HepG2 (cell line): ENCODE data around the gene MTX1. TPM values are rescaled to one million over a fixed set of nuclear protein-coding genes. Genes with fewer than 3 reads are reported as not detected.

Experiments used
- ELF3 ChIP-seq: IDR thresholded peaks from 2 replicates; pipeline ENCODE4 v1.6.1; 2016; ENCODE audit warnings: missing genetic modification reagents, missing compliant biosample characterization
- FOXO1 ChIP-seq: sonication (generic); formaldehyde crosslinking; IDR thresholded peaks from 2 replicates; pipeline ENCODE4 v1.4.0; 2020; ENCODE audit warnings: missing genetic modification reagents
- GATA4 ChIP-seq: sonication (generic); IDR thresholded peaks from 2 replicates; pipeline ENCODE4 v1.6.1; 2016; ENCODE audit warnings: antibody characterized with exemption, low read depth, borderline replicate concordance
- HNRNPUL1 ChIP-seq: fragments of 200-400 bp; formaldehyde crosslinking; IDR thresholded peaks from 2 replicates; pipeline ENCODE4 v1.6.1; 2017; ENCODE audit warnings: low read depth, mild to moderate bottlenecking, low read length, moderate library complexity
- JUND ChIP-seq: sonication (generic); formaldehyde crosslinking; IDR thresholded peaks from 2 replicates; pipeline ENCODE4 v1.8.0; 2022; ENCODE audit warnings: mild to moderate bottlenecking, missing genetic modification reagents
- KDM4B ChIP-seq: sonication (generic); formaldehyde crosslinking; IDR thresholded peaks from 2 replicates; pipeline ENCODE4 v1.4.0; 2020; ENCODE audit warnings: missing genetic modification reagents
- MED13 ChIP-seq: sonication (generic); formaldehyde crosslinking; IDR thresholded peaks from 2 replicates; pipeline ENCODE4 v1.5.0; 2020; ENCODE audit warnings: missing genetic modification reagents
- MZF1 ChIP-seq: sonication (generic); formaldehyde crosslinking; IDR thresholded peaks from 2 replicates; pipeline ENCODE4 v1.8.1; 2023; ENCODE audit warnings: mild to moderate bottlenecking, missing genetic modification reagents, borderline replicate concordance
- RAD21 ChIP-seq: fragments of 450-650 bp; formaldehyde crosslinking; IDR thresholded peaks from 2 replicates; pipeline ENCODE4 v1.5.0; 2020; ENCODE audit warnings: mild to moderate bottlenecking
- RBFOX2 ChIP-seq: fragments of 200-400 bp; formaldehyde crosslinking; IDR thresholded peaks from 2 replicates; pipeline ENCODE4 v1.6.1; 2017; ENCODE audit warnings: low read depth, mild to moderate bottlenecking, low read length
- RFX1 ChIP-seq: fragments of 450-650 bp; IDR thresholded peaks from 2 replicates; pipeline ENCODE4 v1.6.1; 2017
- RFXAP ChIP-seq: sonication (generic); formaldehyde crosslinking; IDR thresholded peaks from 2 replicates; pipeline ENCODE4 v1.4.0; 2020; ENCODE audit warnings: missing genetic modification reagents, borderline replicate concordance
- SKI ChIP-seq: fragments of 450-650 bp; IDR thresholded peaks from one replicate; pipeline ENCODE4 v1.6.1; 2018; ENCODE audit warnings: mild to moderate bottlenecking; ENCODE audit not compliant: partially characterized antibody
- SMC3 ChIP-seq: IDR thresholded peaks from 2 replicates; pipeline ENCODE4 v1.6.1; 2011; ENCODE audit warnings: low read length, improper control_type of control experiment
- SRF ChIP-seq: IDR thresholded peaks from 2 replicates; pipeline ENCODE4 v1.6.1; 2011; ENCODE audit warnings: mild to moderate bottlenecking, low read depth, low read length, moderate library complexity
- YEATS2 ChIP-seq: sonication (generic); formaldehyde crosslinking; IDR thresholded peaks from 2 replicates; pipeline ENCODE4 v1.4.0; 2020; ENCODE audit warnings: missing genetic modification reagents, borderline replicate concordance
- ZKSCAN8 ChIP-seq: IDR thresholded peaks from 2 replicates; pipeline ENCODE4 v1.6.1; 2016; ENCODE audit warnings: borderline replicate concordance, missing genetic modification reagents, missing compliant biosample characterization
- ZNF121 ChIP-seq: sonication (generic); formaldehyde crosslinking; IDR thresholded peaks from 2 replicates; pipeline ENCODE4 v1.5.0; 2020; ENCODE audit warnings: mild to moderate bottlenecking, missing genetic modification reagents
- ZNF143 ChIP-seq: sonication (generic); formaldehyde crosslinking; IDR thresholded peaks from 2 replicates; pipeline ENCODE4 v1.4.0; 2020; ENCODE audit warnings: missing genetic modification reagents
- ZNF235 ChIP-seq: sonication (generic); formaldehyde crosslinking; IDR thresholded peaks from 2 replicates; pipeline ENCODE4 v1.8.1; 2023; ENCODE audit warnings: mild to moderate bottlenecking, missing genetic modification reagents, borderline replicate concordance
- ZNF296 ChIP-seq: sonication (generic); formaldehyde crosslinking; conservative IDR thresholded peaks from 2 replicates; pipeline ENCODE4 v1.5.0; 2020; ENCODE audit warnings: mild to moderate bottlenecking, missing genetic modification reagents
- ZNF543 ChIP-seq: sonication (generic); formaldehyde crosslinking; IDR thresholded peaks from 2 replicates; pipeline ENCODE4 v1.4.0; 2020; ENCODE audit warnings: mild to moderate bottlenecking, missing genetic modification reagents
- polyA plus RNA-seq, 8 experiments: library from polyadenylated mRNA; depleted of rRNA in 3 of 8; stranded (reverse) in 7 of 8; unstranded in 1 of 8; fragments of >200 nt; fragmentation: Illumina TruSeq in 4 of 8; extraction: Trizol in 4 of 8; gene quantifications; 2 replicates each; pipeline versions ENCODE4 v1.2.1 to v1.2.3, GENCODE V29; 2011 to 2016; ENCODE audit warnings: low read depth in 4 of 8, missing spikeins in 1 of 8, mixed read lengths in 1 of 8; ENCODE audit not compliant: insufficient read depth in 1 of 8
- total RNA-seq, 5 experiments: library from RNA; depleted of rRNA; stranded (reverse); fragments of >200 nt; fragmentation: Illumina TruSeq; extraction: Trizol; gene quantifications; 2 replicates each; pipeline ENCODE4 v1.2.3, GENCODE V29; 2016; ENCODE audit warnings: low read depth in 1 of 5
- TF ChIP-seq, protein P1 (sequence below): sonication (generic); formaldehyde crosslinking; IDR thresholded peaks from 2 replicates; pipeline ENCODE4 v1.5.1; 2020; ENCODE audit warnings: missing genetic modification reagents, mild to moderate bottlenecking, borderline replicate concordance
- TF ChIP-seq, protein P2 (sequence below): sonication (generic); formaldehyde crosslinking; IDR thresholded peaks from 2 replicates; pipeline ENCODE4 v1.8.0; 2023; ENCODE audit warnings: mild to moderate bottlenecking, missing genetic modification reagents
- TF ChIP-seq, protein P3 (sequence below): sonication (generic); formaldehyde crosslinking; IDR thresholded peaks from 2 replicates; pipeline ENCODE4 v1.5.0; 2020; ENCODE audit warnings: mild to moderate bottlenecking, missing genetic modification reagents
- TF ChIP-seq, protein P4 (sequence below): sonication (generic); formaldehyde crosslinking; conservative IDR thresholded peaks from 2 replicates; pipeline ENCODE4 v1.4.0; 2020; ENCODE audit warnings: missing genetic modification reagents

MTX1 gene
- total and polyA plus RNA-seq, 2 of the 13 experiments (the other 11 are each of a cell fraction or from before 2014, with no cell fraction given) = 64.5 to 72.6 TPM

DNA sequence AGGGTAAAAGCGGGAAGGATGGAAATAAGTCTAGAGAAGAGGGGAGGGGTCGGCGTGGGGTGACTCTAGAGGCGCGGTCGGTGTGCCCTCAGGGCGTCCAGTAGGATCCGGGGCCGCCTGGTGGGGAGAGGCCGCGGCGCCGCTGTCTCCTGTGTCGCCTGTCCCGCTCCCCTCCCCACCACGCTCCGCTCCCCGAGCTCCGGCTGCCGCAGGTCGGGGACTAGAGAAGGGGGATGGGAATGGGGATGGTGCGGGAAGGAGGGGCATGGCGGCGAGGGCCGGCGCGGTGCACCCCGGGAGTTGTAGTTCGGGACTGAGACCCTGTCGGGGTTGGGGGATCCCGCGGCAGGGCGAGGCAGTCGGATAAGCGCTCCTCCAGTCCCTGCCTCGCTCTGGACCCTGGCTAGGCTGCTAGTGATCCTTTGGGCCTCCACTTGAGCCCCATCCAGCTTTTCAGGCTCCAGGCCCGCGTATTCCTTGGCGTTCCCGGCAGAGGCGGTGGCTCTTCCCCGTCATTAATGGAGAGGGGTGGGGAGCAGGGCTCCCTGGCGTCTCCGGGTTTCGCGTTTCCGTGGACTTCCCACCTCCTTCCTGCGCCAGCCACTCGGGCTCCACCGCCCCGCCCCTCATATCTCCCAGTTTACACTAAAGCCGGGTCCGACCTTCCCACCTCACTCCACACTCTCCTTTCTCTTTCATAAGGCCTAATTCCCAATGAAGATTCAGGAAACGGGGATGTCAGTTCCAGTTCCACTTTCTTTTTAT is 46.9 kb downstream of the MTX1 start, which contains the start of gene ENTREP3 (continued):
- TF ChIP-seq, protein P1, sequence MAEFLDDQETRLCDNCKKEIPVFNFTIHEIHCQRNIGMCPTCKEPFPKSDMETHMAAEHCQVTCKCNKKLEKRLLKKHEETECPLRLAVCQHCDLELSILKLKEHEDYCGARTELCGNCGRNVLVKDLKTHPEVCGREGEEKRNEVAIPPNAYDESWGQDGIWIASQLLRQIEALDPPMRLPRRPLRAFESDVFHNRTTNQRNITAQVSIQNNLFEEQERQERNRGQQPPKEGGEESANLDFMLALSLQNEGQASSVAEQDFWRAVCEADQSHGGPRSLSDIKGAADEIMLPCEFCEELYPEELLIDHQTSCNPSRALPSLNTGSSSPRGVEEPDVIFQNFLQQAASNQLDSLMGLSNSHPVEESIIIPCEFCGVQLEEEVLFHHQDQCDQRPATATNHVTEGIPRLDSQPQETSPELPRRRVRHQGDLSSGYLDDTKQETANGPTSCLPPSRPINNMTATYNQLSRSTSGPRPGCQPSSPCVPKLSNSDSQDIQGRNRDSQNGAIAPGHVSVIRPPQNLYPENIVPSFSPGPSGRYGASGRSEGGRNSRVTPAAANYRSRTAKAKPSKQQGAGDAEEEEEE (CRISPR knock-in tag) = no peak
- TF ChIP-seq ELF3 (CRISPR knock-in tag) (peak; percentile 57; the same call in 1 of the 2 replicates), RFX1 (no peak), MED13 (peak; percentile 67), HNRNPUL1 (no peak), JUND (CRISPR knock-in tag) (no peak), RBFOX2 (peak; percentile 83), ZNF143 (CRISPR knock-in tag) (peak; percentile 95), SRF (no peak), SKI (no peak), MZF1 (CRISPR knock-in tag) (no peak), ZKSCAN8 (CRISPR knock-in tag) (no peak), GATA4 (no peak), FOXO1 (CRISPR knock-in tag) (no peak; the same call in 1 of the 2 replicates), SMC3 (no peak), ZNF296 (CRISPR knock-in tag) (no peak), ZNF235 (CRISPR knock-in tag) (no peak), KDM4B (CRISPR knock-in tag) (no peak), RFXAP (CRISPR knock-in tag) (peak; percentile 64; the same call in 1 of the 2 replicates), YEATS2 (CRISPR knock-in tag) (peak; percentile 60; the same call in 1 of the 2 replicates), RAD21 (peak; percentile 34; the same call in 1 of the 2 replicates), ZNF121 (no peak), ZNF543 (peak; percentile 77)
- TF ChIP-seq, protein P2, sequence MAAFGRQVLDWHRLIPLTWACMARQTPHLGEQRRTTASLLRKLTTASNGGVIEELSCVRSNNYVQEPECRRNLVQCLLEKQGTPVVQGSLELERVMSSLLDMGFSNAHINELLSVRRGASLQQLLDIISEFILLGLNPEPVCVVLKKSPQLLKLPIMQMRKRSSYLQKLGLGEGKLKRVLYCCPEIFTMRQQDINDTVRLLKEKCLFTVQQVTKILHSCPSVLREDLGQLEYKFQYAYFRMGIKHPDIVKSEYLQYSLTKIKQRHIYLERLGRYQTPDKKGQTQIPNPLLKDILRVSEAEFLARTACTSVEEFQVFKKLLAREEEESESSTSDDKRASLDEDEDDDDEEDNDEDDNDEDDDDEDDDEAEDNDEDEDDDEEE (CRISPR knock-in tag) = no peak
- TF ChIP-seq, protein P3, sequence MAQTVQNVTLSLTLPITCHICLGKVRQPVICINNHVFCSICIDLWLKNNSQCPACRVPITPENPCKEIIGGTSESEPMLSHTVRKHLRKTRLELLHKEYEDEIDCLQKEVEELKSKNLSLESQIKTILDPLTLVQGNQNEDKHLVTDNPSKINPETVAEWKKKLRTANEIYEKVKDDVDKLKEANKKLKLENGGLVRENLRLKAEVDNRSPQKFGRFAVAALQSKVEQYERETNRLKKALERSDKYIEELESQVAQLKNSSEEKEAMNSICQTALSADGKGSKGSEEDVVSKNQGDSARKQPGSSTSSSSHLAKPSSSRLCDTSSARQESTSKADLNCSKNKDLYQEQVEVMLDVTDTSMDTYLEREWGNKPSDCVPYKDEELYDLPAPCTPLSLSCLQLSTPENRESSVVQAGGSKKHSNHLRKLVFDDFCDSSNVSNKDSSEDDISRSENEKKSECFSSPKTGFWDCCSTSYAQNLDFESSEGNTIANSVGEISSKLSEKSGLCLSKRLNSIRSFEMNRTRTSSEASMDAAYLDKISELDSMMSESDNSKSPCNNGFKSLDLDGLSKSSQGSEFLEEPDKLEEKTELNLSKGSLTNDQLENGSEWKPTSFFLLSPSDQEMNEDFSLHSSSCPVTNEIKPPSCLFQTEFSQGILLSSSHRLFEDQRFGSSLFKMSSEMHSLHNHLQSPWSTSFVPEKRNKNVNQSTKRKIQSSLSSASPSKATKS = no peak
- TF ChIP-seq, protein P4, sequence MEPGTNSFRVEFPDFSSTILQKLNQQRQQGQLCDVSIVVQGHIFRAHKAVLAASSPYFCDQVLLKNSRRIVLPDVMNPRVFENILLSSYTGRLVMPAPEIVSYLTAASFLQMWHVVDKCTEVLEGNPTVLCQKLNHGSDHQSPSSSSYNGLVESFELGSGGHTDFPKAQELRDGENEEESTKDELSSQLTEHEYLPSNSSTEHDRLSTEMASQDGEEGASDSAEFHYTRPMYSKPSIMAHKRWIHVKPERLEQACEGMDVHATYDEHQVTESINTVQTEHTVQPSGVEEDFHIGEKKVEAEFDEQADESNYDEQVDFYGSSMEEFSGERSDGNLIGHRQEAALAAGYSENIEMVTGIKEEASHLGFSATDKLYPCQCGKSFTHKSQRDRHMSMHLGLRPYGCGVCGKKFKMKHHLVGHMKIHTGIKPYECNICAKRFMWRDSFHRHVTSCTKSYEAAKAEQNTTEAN (CRISPR knock-in tag) = no peak
